NCI-H2171 treated with DMSO at 0.1 percent for 48 hours (cell line): Measurements from ENCODE around the gene TGFA.

Experiments used
- DNase-seq: peaks from one replicate; lab custom pipeline; 2025; lab: John Stamatoyannopoulos, UW

The TGFA gene

DNA sequence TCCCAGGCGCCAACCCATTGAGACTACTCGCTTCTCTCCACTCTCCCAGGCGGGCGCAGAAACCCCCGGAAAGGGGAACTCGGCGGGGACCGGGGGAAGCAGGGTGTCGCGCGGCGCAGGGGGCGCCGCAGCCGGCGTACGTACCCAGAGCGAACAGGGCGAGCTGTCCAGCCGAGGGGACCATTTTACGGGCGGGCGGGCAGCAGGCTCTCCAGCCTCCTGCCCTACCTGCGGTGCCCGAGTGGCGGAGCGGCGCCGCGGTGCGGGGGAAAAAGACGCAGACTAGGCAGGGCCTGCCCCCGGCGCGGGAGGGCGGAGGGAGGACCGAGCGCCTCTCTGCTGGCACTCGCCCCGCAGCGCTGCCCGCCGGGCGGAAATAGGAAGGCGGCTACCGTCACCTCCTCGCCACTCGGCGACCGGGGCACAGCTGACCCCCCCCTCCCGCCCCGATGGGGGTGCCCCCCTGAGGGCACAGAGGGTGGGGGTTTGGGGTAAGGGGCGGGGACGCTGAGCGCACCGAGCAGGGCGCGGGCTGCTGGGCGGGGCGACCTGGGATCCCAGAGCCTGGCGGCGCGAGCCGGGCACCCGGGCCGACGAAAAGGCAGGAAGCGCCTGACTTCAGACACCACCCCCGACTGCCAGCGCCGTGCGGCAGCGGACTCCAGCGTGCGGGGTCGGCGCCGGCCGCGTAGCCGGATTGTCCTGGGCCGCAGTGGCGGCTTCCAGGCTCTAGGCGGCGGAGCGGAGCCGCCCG is at the start of gene TGFA:
TGFA (minus strand) TSS at position 243 of the 754 bp plus-strand sequence; CDS start at position 184, 59 bp downstream.
- DNase-seq, result peak; percentile 66

GRCh38 chr2:70603066-70603465 is 49.4 kb upstream of the TGFA start:
- no peak for DNase-seq

DNA sequence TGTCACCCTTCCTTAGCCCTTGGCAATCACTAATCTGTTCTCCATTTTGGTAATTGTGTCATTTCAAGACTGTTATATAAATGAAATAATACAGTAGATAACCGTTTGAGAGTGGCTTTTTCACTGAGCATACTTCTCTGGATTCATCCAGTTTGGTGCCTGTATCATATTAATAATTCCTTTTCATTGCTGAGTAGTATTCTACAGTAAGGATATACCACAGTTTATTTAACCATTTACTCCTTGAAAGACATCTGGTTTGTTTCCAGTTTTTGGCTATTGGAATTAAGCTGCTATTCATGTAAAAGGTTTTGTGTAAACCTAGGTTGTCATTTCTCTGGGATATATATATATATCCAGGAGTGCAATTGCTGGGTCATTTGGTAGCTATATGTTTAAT is 44.6 kb upstream of the TGFA start:
- no peak for DNase-seq

- no peak for DNase-seq
Observed at GRCh38 chr2:70596739-70597138, 43.1 kb upstream of the TGFA start.

GRCh38 chr2:70596293-70596692 is 42.7 kb upstream of the TGFA start:
- DNase-seq, result no peak

- no peak for DNase-seq
Observed at GRCh38 chr2:70583091-70583490, 29.5 kb upstream of the TGFA start.

GRCh38 chr2:70580352-70580751 is 26.7 kb upstream of the TGFA start:
- DNase-seq, result no peak

DNA sequence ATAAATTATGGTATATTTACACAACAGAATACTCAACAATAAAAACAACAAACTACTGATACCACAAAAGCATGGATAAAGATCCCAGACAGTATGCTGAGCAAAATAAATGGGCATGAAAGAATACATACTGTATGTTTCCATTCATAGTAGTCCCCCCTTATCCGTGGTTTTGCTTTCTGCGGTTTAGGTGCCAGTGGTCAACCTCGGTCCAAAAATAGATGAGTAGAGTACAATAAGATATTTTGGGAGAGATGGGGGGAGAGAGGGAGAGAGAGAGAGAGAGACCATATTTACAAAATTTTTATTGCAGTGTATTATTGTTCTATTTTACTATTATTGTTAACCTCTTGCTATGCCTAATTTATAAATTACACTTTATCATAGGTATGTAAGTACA is 21.0 kb upstream of the TGFA start:
- DNase-seq, result no peak

GRCh38 chr2:70574109-70574508 is 20.5 kb upstream of the TGFA start:
- no peak for DNase-seq

DNA sequence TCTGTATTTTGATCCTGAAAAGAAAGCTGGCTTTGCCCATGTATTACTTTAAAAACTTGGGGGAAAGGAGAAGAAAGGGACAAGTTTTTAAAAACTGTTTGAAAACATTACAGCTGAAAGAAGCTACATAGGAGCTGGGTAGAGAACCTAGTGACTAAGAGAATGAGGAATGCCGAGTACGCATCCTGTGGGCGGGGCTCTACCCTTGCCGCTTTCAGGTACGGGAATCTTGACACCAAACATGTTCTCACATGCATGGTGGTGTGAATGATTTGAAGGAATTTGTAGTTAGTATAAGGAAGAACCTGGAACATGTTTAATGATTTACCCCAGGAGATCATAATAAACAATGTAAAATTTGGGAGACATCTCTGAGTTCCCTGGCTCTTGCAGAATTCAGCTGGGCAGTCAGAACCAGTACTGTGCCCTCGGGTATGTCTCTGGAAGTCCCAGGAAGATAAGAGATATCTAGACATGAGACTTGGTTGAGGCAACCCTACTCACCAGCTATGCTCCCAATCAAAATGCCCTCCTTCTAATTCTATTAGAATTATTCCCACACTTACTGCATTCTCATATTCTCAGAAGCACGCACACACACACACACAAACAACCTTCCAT is 16.5 kb upstream of the TGFA start:
- DNase-seq, result no peak

- DNase-seq, result no peak
Observed at GRCh38 chr2:70569559-70569958, 15.9 kb upstream of the TGFA start.

DNA sequence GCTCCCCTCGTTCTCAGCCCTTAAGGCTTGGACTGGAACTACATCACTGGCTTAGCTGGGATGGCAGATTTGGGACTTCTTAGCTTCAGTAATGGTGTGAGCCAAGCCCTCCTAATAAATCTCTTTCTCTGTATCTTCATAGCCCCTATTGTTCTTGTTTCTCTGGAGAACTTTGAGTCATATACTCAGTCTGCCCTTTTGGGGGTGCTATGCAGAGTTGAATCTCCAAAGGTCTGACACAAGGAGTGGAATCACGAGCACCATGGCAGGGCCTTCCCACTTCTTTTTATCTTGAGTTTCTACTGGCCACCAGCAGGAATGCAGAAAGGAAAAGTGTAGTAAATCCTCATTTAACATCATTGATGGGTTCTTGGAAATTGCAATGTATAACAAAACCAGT is 13.3 kb upstream of the TGFA start:
- no peak for DNase-seq

DNA sequence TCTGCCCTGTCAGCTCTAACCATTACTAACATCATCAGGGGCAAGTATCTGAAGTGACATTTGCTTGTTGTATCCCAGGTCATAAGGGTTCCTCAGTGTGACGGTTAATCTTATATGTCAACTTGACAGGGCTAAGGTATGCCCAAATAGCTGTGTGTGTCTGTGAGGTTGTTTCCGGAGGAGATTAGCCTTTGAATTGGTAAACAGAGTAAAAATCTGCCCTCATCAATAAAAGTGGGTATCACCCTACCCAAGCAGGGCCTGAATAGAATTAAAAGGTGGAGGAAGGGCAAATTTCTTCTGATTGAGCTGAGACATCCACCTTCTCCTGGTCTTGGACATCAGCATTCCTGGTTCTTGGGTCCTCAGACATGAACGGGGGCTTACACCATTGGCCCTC is 12.8 kb upstream of the TGFA start:
- no peak for DNase-seq

- DNase-seq, result no peak
Observed at GRCh38 chr2:70565039-70565731, 11.6 kb upstream of the TGFA start.

- DNase-seq, result no peak
Observed at GRCh38 chr2:70561893-70562292, 8.3 kb upstream of the TGFA start.

DNA sequence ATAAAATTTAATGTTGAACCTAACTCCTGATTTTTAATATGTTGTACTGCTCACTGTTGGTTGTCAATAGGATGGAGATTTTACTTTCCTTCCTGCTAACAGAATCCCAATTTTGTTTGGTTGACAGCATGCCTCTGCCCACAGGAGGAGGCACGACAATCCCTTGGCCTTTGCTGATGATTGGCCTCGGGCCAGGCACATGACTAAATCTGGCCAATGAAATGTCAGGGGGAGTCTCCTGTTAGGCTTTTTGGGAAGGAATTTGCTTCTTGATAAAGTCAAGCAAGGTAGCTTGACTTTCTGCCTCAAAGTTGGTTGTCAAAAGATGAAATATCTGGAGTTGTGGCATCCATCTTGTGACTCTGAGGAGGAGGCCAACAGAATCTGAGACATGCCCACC is 6.8 kb upstream of the TGFA start:
- DNase-seq, result no peak

DNA sequence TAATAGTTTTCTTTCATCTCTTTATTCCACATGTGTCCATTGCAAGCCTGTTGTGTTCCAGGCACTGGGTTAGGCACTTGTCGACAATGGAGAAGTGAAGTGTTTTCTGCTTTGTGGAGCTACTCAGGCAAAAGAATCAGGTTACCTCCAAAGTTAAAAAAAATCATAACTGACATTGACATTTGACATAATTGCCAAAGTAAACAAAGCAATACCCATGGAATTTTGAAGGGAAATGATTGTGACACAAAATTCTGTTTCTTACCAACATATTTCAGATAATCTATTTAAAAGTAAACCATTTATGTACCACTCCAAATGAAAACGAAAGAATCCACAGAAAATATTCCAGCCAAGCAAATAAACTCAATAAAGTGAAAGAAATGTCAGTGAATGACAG is 6.4 kb upstream of the TGFA start:
- DNase-seq, result peak; percentile 10

GRCh38 chr2:70558195-70558808 is 4.7 kb upstream of the TGFA start:
- DNase-seq, result no peak

- no peak for DNase-seq
Observed at GRCh38 chr2:70557171-70557838, 3.7 kb upstream of the TGFA start.

GRCh38 chr2:70556608-70557007 is 3.0 kb upstream of the TGFA start:
- no peak for DNase-seq

DNA sequence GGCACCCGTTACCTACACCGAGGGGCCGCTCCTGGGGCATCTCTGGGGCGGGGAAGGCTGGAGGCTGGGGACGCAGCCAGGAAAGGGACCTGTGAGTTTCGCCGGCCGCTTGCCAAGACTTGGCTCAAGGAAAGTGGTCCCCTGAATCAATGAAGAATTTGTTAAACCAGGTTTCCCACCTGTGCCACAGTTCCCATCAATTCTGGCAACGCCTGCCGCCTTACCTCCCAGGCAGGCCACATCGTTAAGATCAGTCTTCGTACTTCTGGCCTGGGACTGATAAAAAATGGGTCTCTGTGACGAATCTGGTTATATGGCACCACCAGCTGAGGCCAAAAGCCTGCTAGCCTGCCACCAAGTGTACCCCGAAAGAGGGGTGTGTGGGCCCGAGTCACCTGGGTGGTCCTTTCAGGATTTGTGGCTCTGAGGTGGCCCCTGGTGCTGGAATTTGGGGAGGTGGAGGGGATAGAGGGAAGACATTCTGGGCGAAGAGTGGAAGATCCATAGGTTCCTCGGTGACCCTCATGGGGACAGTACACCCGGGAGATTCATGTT is 789 bp upstream of the TGFA start:
- no peak for DNase-seq

DNA sequence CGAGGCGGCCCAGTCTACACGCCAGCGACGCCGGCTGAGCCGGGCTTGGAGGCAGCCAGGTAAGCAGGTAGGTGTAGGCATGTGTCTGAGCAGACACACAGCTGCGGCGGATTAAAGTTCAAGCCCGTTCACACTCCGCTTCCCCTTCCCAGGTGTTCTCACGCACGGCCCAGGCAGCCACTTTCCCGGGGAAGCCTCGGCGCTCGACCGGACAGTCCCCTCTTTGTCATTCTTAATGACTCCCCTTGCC is 367 bp downstream of the TGFA start:
- no peak for DNase-seq
